GM12875 (cell line): ENCODE data around the gene C11orf54.

Experiments used
- H3K4me3 ChIP-seq: one replicate; pipeline ENCODE4 v1.5.1; 2011; ENCODE audit warnings: low read depth, low read length, control low read depth
- TF ChIP-seq, protein P1 (sequence below): IDR thresholded peaks from 2 replicates; pipeline ENCODE4 v1.5.1; 2011; ENCODE audit warnings: low read depth, mild to moderate bottlenecking, control low read depth, inconsistent platforms, low read length, moderate library complexity, borderline replicate concordance; ENCODE audit not compliant: insufficient read depth

The C11orf54 gene

DNA sequence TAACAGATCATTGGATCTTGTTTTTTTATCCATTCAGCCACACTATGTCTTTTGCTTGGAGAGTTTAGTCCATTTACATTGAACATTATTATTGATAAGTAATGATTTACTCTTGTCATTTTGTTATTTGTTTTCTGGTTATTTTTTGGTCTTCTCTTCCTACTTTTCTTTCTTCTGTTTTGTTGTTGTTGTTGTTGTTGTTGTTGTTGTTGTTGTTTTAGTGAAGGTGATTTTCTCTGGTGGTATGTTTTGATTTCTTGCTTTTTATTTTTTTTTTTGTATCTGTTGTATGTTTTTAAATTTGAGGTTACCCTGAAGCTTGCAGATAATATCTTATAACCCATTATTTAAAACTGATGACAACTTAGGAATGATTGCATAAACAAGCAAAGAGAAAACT lies 28.8 kb upstream of the C11orf54 start:
- TF ChIP-seq, protein P1, sequence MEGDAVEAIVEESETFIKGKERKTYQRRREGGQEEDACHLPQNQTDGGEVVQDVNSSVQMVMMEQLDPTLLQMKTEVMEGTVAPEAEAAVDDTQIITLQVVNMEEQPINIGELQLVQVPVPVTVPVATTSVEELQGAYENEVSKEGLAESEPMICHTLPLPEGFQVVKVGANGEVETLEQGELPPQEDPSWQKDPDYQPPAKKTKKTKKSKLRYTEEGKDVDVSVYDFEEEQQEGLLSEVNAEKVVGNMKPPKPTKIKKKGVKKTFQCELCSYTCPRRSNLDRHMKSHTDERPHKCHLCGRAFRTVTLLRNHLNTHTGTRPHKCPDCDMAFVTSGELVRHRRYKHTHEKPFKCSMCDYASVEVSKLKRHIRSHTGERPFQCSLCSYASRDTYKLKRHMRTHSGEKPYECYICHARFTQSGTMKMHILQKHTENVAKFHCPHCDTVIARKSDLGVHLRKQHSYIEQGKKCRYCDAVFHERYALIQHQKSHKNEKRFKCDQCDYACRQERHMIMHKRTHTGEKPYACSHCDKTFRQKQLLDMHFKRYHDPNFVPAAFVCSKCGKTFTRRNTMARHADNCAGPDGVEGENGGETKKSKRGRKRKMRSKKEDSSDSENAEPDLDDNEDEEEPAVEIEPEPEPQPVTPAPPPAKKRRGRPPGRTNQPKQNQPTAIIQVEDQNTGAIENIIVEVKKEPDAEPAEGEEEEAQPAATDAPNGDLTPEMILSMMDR = no peak

DNA sequence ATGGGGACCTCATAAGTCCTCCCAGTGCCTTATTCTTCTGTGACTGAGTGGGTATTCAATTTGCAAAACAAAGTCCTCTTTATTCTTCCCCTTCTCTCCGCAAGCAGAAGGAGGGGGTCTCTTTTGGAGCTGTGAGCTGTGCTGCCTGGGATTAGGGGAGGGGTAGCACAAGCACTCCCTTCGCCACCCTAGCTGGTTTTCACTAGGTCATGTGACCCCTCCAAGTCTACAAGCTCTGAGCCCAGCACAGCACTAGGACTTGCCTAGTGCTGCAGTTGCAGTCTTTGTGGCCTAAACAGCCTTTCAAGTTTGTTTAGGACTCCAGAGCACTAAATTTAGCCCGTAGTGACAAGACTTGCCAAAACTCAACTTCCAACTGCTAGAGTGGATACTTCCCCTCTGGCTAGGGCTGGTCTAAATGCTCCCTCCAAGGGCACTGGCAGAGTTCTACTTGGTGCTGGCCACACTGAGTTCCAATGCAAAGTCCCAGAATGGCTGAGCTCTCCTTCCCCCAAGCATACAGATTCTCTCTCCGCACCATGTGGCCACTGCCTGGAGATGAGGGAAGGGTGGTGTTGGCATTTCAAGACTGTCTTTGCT lies 25.6 kb upstream of the C11orf54 start:
- TF ChIP-seq, protein P1 = no peak
- H3K4me3 ChIP-seq = no peak overlapping the region

More for the DNA sequence above, 28.8 kb upstream of the C11orf54 start:
- H3K4me3 ChIP-seq = no peak overlapping the region

DNA sequence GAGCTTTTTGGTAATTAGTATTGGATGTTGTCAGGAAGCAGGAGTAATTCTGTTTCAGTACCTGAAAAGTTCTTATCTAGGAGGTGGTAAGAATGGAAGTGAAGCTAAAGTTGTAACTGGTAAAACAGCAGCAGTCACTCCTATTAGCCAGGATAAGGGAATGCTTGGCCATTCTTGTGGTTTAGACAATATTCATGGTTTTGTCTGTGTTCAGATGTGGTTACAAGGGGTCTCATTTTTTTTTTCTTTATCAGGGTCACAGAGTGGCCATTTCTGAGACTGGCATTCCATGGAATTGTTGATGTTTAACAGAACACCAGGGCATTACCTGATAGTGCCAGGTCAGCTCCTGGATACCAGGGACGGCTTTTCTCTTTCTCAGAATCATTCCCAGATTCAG lies 24.0 kb upstream of the C11orf54 start:
- TF ChIP-seq, protein P1 = no peak
- H3K4me3 ChIP-seq = no peak overlapping the region

DNA sequence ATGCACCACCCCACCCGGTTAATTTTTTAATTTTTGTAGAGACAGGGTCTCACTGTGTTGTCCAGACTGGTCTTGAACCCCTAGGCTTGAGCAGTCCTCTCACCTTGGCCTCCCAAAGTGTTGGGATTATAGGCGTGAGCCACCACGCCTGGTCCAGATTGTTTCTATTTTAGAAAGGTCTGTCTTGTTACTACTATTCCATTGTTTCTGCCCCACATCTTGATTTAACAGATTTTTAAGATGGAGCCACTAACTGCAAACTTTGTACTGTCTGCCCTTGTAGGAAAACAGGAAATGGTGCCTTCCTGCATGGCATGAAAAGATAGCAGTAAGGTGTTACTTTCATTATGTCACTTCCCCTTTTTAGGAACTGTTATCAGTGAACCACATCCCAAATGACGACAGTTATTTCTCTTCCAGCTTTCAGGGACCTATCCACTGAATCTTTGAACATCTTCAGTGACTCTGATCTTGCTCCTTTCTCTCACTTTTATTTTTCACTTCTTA lies 23.4 kb upstream of the C11orf54 start:
- TF ChIP-seq, protein P1 = no peak
- no peak overlapping the region for H3K4me3 ChIP-seq

DNA sequence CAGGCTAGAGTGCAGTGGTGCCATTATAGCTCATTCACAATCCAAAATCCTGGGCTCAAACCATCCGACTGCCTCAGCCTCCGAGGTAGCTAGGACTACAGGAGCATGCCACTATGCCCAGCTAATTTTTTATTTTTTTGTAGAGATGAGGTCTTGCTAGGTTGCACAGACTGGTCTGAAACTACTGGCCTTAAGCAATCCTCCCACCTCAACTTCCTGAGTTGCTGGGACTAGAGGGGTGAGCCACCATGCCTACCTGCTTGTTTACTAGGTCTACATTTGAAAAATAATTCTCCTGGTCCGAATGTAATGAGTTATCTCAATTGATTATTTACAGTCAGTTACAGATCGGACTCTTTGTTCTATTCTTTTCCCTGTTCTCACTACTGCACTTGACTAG lies 22.2 kb upstream of the C11orf54 start:
- H3K4me3 ChIP-seq = no peak overlapping the region
- TF ChIP-seq, protein P1 = no peak

DNA sequence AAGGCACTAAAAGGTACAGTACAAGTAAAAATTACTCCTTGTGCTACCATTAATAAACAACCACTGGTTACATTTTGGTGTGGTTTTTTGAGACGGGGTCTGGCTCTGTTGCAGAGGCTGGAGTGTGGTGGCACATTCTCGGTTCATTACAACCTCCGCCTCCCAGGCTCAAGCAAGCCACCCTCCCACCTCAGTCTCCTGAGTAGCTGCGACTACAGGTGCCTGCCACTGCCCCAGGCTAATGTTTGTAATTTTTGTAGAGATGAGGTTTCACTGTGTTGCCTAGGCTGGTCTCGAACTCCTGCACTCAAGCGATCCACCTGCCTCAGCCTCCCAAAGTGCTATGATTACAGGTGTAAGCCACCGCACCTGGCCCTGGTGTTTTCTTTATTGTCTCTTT lies 20.9 kb upstream of the C11orf54 start:
- H3K4me3 ChIP-seq = no peak overlapping the region
- TF ChIP-seq, protein P1 = no peak

DNA sequence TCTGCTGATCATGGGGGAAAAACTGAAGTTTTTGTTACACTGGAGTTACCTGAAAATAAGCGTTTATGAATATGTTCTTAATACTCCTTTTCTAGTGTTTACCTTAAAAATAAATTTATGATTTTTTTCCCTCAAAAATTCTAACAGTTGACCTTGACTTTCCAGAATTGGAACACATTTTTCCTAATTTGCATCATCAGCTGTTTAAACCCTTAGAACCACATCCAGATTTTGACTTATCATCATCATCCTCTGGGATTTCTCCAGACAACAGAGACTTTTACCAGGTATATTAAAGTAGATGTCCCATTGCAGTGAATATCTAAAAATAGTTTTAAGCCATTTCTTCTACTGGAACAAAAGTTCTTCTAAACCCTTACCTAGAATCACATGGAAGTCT lies 17.4 kb upstream of the C11orf54 start:
- TF ChIP-seq, protein P1 = no peak
- H3K4me3 ChIP-seq = no peak overlapping the region
